Measurements from ENCODE around the gene SHOC2.

SHOC2 gene

DNA sequence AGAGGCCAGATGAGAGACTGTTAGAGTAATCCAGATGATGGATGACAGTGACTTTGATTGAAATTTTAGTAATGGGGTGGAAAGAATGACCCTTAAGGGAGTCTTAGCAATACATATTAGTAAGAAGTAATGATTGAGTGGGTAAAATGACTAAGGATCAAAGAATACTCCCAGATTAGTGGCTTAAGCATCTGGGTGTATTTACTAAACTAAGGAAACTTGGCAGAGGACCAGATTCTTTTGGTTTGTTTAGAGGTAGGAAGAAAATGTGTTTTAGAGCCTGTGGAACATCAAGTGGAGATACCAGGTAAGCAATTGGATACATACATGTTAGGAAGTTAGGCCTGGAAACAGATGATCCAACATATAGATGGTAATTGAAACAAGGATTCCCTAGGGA, 98.6 kb downstream of the SHOC2 start:
- DNase-seq (ENCODE audit: low read depth): no peak
- H3K4me3 ChIP-seq (ENCODE audit: low read depth, low read length): no peak overlapping the region
- TF ChIP-seq, protein P1, sequence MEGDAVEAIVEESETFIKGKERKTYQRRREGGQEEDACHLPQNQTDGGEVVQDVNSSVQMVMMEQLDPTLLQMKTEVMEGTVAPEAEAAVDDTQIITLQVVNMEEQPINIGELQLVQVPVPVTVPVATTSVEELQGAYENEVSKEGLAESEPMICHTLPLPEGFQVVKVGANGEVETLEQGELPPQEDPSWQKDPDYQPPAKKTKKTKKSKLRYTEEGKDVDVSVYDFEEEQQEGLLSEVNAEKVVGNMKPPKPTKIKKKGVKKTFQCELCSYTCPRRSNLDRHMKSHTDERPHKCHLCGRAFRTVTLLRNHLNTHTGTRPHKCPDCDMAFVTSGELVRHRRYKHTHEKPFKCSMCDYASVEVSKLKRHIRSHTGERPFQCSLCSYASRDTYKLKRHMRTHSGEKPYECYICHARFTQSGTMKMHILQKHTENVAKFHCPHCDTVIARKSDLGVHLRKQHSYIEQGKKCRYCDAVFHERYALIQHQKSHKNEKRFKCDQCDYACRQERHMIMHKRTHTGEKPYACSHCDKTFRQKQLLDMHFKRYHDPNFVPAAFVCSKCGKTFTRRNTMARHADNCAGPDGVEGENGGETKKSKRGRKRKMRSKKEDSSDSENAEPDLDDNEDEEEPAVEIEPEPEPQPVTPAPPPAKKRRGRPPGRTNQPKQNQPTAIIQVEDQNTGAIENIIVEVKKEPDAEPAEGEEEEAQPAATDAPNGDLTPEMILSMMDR (IDR thresholded peaks at IDR 0.05; ENCODE audit: insufficient read depth, low read depth, low read length, missing control alignments): no peak

DNA sequence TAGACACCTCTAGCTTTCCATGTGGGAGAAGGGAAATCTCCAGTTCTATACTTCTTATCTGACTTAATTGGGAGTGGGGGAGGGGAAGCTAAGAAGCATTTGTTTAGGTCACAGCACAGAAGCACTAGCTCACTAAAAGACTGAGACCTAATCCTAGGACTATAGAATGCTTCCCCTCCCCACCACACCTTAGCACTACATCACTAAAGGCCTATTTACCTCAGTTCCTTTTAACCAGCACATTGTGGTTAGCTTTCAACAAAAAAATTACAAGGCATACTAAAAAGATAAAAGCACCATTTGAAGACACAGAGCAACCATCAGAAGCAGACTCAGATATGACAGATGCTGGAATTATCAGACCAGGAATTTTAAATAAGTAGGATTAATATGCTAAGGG, 103.7 kb downstream of the SHOC2 start:
- H3K4me3 ChIP-seq (ENCODE audit: low read depth, low read length): no peak overlapping the region
- DNase-seq (ENCODE audit: low read depth): no peak
- TF ChIP-seq, protein P1 (IDR thresholded peaks at IDR 0.05; ENCODE audit: insufficient read depth, low read depth, low read length, missing control alignments): no peak

DNA sequence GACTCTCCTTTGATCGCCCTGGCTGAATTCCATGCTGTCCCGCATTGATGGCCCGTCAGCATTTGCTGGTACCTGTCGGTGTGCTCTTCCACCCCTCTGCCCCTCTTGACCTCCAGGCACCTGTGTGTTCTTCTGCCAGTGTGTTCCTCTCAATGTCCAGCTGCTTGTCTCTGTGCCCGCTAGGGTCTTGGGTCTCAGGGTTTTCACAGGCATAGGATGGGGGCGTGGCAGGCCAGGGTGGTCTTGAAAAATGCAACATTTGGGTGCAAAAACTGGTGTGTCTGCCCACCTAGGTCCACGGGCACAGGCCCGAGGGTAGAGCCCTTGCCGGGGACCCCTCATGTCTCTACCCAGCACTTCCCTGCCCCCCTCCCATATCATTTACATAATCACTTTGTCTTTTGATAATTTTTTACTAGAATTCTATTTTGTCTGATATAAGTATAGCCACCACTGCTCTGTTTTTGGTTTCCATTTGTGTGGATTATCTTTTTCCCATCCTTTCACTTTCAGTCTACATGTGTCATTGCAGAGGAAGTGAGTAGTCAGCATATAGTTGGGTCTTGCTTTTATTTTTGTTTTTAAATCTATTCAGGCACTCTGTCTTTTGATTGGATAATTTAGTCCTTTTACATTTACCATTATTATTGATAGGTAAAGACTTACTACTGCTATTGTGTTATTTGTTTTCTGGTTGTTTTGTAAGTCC, 110.8 kb downstream of the SHOC2 start:
- peak; percentile 27 for DNase-seq (ENCODE audit: low read depth)

DNA sequence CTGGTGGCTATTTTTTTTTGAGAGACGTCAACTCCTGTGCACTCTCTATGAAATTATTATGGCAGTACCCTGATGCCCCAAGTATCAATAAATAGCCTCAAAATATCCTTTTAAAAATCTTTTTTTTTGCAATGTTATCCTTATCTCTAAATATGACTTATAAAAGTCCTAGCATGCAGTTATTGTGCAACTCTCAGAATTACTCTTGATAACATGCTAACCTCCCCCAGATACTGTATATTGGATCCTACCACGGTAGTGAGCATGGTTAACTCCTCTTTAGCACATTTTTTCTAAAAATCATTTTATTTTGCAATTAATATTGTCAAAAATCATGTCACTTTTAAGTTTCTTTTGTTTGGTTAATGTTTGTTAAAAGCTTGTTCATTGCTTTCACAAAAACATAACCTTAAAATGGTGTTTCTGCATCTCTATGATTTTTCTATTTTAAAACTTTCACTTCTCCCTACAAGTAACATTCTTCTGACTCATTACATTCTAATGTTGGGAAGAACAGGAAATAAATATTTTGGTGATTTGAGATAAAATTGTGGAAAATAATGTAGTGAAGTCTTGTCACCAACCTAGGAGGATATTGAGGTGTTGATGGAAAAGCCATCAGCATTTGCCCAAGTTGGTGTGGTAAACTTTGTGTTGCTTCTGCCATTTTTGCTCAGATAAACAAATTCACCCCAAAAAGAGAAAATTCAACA, 115.3 kb downstream of the SHOC2 start:
- TF ChIP-seq, protein P1 (IDR thresholded peaks at IDR 0.05; ENCODE audit: insufficient read depth, low read depth, low read length, missing control alignments): no peak
- no peak for DNase-seq (ENCODE audit: low read depth)
- H3K4me3 ChIP-seq (ENCODE audit: low read depth, low read length): no peak overlapping the region

More for the DNA sequence above, 110.8 kb downstream of the SHOC2 start:
- H3K4me3 ChIP-seq (ENCODE audit: low read depth, low read length): no peak overlapping the region
- TF ChIP-seq, protein P1 (IDR thresholded peaks at IDR 0.05; ENCODE audit: insufficient read depth, low read depth, low read length, missing control alignments): no peak

DNA sequence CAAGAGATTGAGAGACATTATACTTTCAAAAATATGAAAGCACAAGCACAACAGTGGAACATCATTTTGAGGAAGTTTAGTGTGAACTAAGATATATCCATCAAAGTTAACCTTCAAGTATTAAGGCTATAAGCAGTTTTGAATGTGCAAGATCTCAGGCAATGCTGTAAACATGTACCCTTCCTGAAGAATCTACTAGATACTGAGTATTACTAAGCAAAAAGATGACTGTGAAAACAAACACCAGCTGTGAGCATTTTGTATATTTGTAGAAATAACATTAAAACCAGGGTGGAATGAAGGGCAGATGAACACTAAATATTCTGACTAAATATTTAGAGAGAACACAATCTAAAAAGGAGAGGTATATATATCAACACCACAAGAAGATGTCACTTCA, 116.1 kb downstream of the SHOC2 start:
- no peak overlapping the region for H3K4me3 ChIP-seq (ENCODE audit: low read depth, low read length)
- DNase-seq (ENCODE audit: low read depth): no peak
- TF ChIP-seq, protein P1 (IDR thresholded peaks at IDR 0.05; ENCODE audit: insufficient read depth, low read depth, low read length, missing control alignments): no peak

DNA sequence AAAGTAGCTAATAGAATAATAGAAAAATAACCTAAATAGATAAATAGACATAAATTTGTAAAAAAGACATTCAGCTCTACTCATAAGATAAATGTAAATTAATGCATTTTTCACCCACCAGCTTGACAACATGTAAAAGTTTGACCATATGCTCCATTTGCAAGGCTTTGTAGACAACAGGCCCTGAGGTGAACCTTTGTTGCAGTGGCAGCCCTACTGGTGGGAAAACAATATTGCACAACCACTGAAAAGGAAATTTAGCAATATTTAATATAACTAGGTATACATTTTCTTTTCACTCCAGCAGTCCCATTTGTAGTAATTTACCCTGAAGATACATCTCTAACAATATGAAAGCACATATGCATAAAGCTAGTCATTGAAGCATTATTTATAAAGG, 118.5 kb downstream of the SHOC2 start:
- no peak overlapping the region for H3K4me3 ChIP-seq (ENCODE audit: low read depth, low read length)
- no peak for DNase-seq (ENCODE audit: low read depth)
- TF ChIP-seq, protein P1 (IDR thresholded peaks at IDR 0.05; ENCODE audit: insufficient read depth, low read depth, low read length, missing control alignments): peak; percentile 11

Data from GM12865 (cell line).